ENCODE data around the gene ACOT6.
"Not testable (repeated sequence)": the region's sequence is repeated elsewhere in the genome, so short reads cannot be mapped to it uniquely, and the experiment has no call there.

The ACOT6 gene

GRCh38 chr14:73645248-73645610, 32.9 kb downstream of the ACOT6 start:
- DNase-seq (ENCODE audit: low read depth), result no peak

- no peak for DNase-seq (ENCODE audit: low read depth)
Observed at GRCh38 chr14:73651005-73651404, 38.7 kb downstream of the ACOT6 start.

- DNase-seq (ENCODE audit: low read depth), result no peak
Observed at GRCh38 chr14:73655851-73656250, 43.5 kb downstream of the ACOT6 start.

- DNase-seq (ENCODE audit: low read depth), result not testable (repeated sequence)
Observed at GRCh38 chr14:73659202-73659601, 46.9 kb downstream of the ACOT6 start.

GRCh38 chr14:73660511-73660910, 48.2 kb downstream of the ACOT6 start:
- no peak for DNase-seq (ENCODE audit: low read depth)

- DNase-seq (ENCODE audit: low read depth), result no peak
Observed at GRCh38 chr14:73661872-73662271, 49.6 kb downstream of the ACOT6 start.

GRCh38 chr14:73662487-73662943, 50.2 kb downstream of the ACOT6 start:
- DNase-seq (ENCODE audit: low read depth), result no peak

- no peak for DNase-seq (ENCODE audit: low read depth)
Observed at GRCh38 chr14:73663548-73664212, 51.4 kb downstream of the ACOT6 start.

GRCh38 chr14:73665130-73665529, 52.8 kb downstream of the ACOT6 start:
- no peak for DNase-seq (ENCODE audit: low read depth)

GRCh38 chr14:73666583-73666982, 54.3 kb downstream of the ACOT6 start:
- DNase-seq (ENCODE audit: low read depth), result no peak

- no peak for DNase-seq (ENCODE audit: low read depth)
Observed at GRCh38 chr14:73667854-73668253, 55.5 kb downstream of the ACOT6 start.
